K562 (cell line): ENCODE data around the gene SLC9C2. TPM values are rescaled to one million over a fixed set of nuclear protein-coding genes. Genes with fewer than 3 reads are reported as not detected.

Experiments
- ATAC-seq: fragments of 200-7000 bp; cut with Tn5 transposase; 3 replicates; pipeline ENCODE4 v1.9.1; 2020; ENCODE audit warnings: moderate library complexity
- BruUV-seq: library from RNA; stranded (reverse); fragments of 400-500 nt; replicated peaks from 2 replicates; lab custom pipeline; 2021; lab: Mats Ljungman, UMichigan
- CTCF ChIA-PET: fragments of 300-600 bp; formaldehyde crosslinking; extraction: SDS; loops from one replicate; lab custom pipeline; 2021; ENCODE audit warnings: low intra/inter-chr PET ratio; lab: Yijun Ruan, JAX
- POLR2A ChIA-PET: fragments of 300-600, 350-650 bp; sonication (Branson Sonifier 250); formaldehyde crosslinking; extraction: SDS; loops from one replicate; lab custom pipeline; 2021; ENCODE audit warnings: antibody characterized with exemption, inconsistent platforms; lab: Yijun Ruan, JAX
- DNase-seq, 4 experiments: peaks; one replicate each; pipeline versions ENCODE4 v3.0.0 to v3.0.0-alpha.2; 2011 to 2018; ENCODE audit warnings: low spot score in 3 of 4, mixed read lengths in 3 of 4; ENCODE audit errors: extremely low read depth in 1 of 4
- FAIRE-seq: peaks from 2 replicates; lab custom pipeline; 2011; peaks lifted over from hg19 to GRCh38; lab: Jason Lieb, UNC
- H2AFZ ChIP-seq: 2 replicates; pipeline ENCODE4 v1.6.0; 2011; ENCODE audit warnings: low read depth, low read length, control low read depth, inconsistent platforms
- H3K27ac ChIP-seq: fragments of 200-600 bp; 3 replicates; pipeline ENCODE4 v1.8.0; 2011; ENCODE audit warnings: low read depth, mild to moderate bottlenecking, control low read depth, inconsistent platforms, low read length, moderate library complexity, mixed read lengths; ENCODE audit errors: extremely low read depth
- H3K27me3 ChIP-seq, 2 experiments: fragments of 300-600 bp in 1 of 2; 2 replicates in 1 of 2; 3 replicates in 1 of 2; pipeline versions ENCODE4 v1.6.0 to v1.8.0; 2011; ENCODE audit warnings: inconsistent platforms in 2 of 2, low read length in 2 of 2, mild to moderate bottlenecking in 1 of 2, mixed read lengths in 1 of 2, moderate library complexity in 1 of 2; ENCODE audit not compliant: control insufficient read depth in 2 of 2, insufficient read depth in 2 of 2
- H3K36me3 ChIP-seq: fragments of 300-600 bp; 3 replicates; pipeline ENCODE4 v1.8.0; 2011; ENCODE audit warnings: mild to moderate bottlenecking, low read length, inconsistent platforms; ENCODE audit not compliant: control insufficient read depth, insufficient read depth
- H3K4me1 ChIP-seq, 2 experiments: fragments of 200-600 bp in 1 of 2; replicated peaks in 1 of 2; 2 replicates in 1 of 2; 3 replicates in 1 of 2; pipeline versions ENCODE4 v1.5.1 to v1.8.0; 2011; ENCODE audit warnings: inconsistent platforms in 2 of 2, low read length in 2 of 2, mild to moderate bottlenecking in 1 of 2, mixed read lengths in 1 of 2, moderate library complexity in 1 of 2; ENCODE audit not compliant: control insufficient read depth in 2 of 2, insufficient read depth in 2 of 2
- H3K4me2 ChIP-seq: 2 replicates; pipeline ENCODE4 v1.6.1; 2011; ENCODE audit warnings: low read length, control low read depth, inconsistent platforms, mixed read lengths; ENCODE audit not compliant: insufficient read depth
- H3K4me3 ChIP-seq: fragments of 200-600 bp; sonication (generic), shearing (Covaris generic); 2 replicates; pipeline ENCODE4 v1.5.1; 2016; ENCODE audit warnings: control low read depth, inconsistent platforms
- H3K79me2 ChIP-seq: fragments of 200-600 bp; 3 replicates; pipeline ENCODE4 v1.8.0; 2011; ENCODE audit warnings: low read length, inconsistent platforms; ENCODE audit not compliant: control insufficient read depth, insufficient read depth
- H3K9ac ChIP-seq, 2 experiments: 2 replicates each; pipeline versions ENCODE4 v1.6.0 to v1.6.1; 2011; ENCODE audit warnings: low read depth in 2 of 2, low read length in 2 of 2, control low read depth in 1 of 2, inconsistent platforms in 1 of 2, mild to moderate bottlenecking in 1 of 2, mixed read lengths in 1 of 2; ENCODE audit not compliant: insufficient read depth in 1 of 2
- H3K9me1 ChIP-seq: one replicate; pipeline ENCODE4 v1.6.0; 2011; ENCODE audit warnings: inconsistent platforms, mild to moderate bottlenecking, low read length, moderate library complexity; ENCODE audit not compliant: control insufficient read depth, insufficient read depth
- H3K9me3 ChIP-seq: replicated peaks from 2 replicates; pipeline ENCODE4 v1.5.1; 2011; ENCODE audit warnings: low read depth, low read length, inconsistent platforms; ENCODE audit not compliant: control insufficient read depth, insufficient read depth
- H4K20me1 ChIP-seq: replicated peaks from 2 replicates; pipeline ENCODE4 v1.6.1; 2011; ENCODE audit warnings: low read length, inconsistent platforms, mixed read lengths; ENCODE audit not compliant: control insufficient read depth, insufficient read depth
- CREB3 ChIP-seq: fragments of 450-650 bp; conservative IDR thresholded peaks from 2 replicates; pipeline ENCODE4 v1.6.1; 2016; ENCODE audit warnings: missing genetic modification characterization, low read depth, mild to moderate bottlenecking, missing compliant biosample characterization, moderate library complexity
- CREBBP ChIP-seq: IDR thresholded peaks from one replicate; pipeline ENCODE4 v1.6.1; 2012; ENCODE audit warnings: low read depth, mild to moderate bottlenecking, control low read depth, inconsistent platforms, low read length
- CTBP1 ChIP-seq: fragments of 450-650 bp; IDR thresholded peaks from 2 replicates; pipeline ENCODE4 v1.6.1; 2016; ENCODE audit warnings: borderline replicate concordance
- EGR1 ChIP-seq: fragments of 450-650 bp; conservative IDR thresholded peaks from 2 replicates; pipeline ENCODE4 v1.6.1; 2017; ENCODE audit warnings: mild to moderate bottlenecking
- FOXJ2 ChIP-seq: fragments of 200-800 bp; sonication (Bioruptor generic); IDR thresholded peaks from 2 replicates; pipeline ENCODE4 v1.6.1; 2016; ENCODE audit warnings: missing genetic modification characterization, missing compliant biosample characterization
- FUS ChIP-seq: fragments of 200-400 bp; formaldehyde crosslinking; optimal IDR thresholded peaks from 2 replicates; pipeline ENCODE3; 2017; ENCODE audit warnings: low read depth, low read length
- GTF2A2 ChIP-seq: IDR thresholded peaks from 2 replicates; pipeline ENCODE4 v1.6.1; 2016; ENCODE audit warnings: mild to moderate bottlenecking, missing genetic modification characterization, missing compliant biosample characterization
- ILK ChIP-seq: fragments of 450-650 bp; IDR thresholded peaks from 2 replicates; pipeline ENCODE4 v1.6.1; 2016; ENCODE audit warnings: missing genetic modification characterization, low read depth, mild to moderate bottlenecking, missing compliant biosample characterization, moderate library complexity, borderline replicate concordance
- IRF9 ChIP-seq: fragments of 450-650 bp; IDR thresholded peaks from 2 replicates; pipeline ENCODE4 v1.6.1; 2016; ENCODE audit warnings: missing biosample characterization, missing genetic modification characterization
- KLF6 ChIP-seq: fragments of 250-450 bp; sonication (Bioruptor Pico); IDR thresholded peaks from 2 replicates; pipeline ENCODE4 v1.4.0; 2020; ENCODE audit warnings: mild to moderate bottlenecking, moderate library complexity, borderline replicate concordance
- MEF2D ChIP-seq: conservative IDR thresholded peaks from 2 replicates; pipeline ENCODE4 v1.6.1; 2016; ENCODE audit warnings: low read depth, missing genetic modification characterization, missing compliant biosample characterization
- MLLT1 ChIP-seq, 2 experiments: fragments of 450-650 bp; IDR thresholded peaks; 2 replicates each; pipeline ENCODE4 v1.6.1; 2016
- NR2C1 ChIP-seq, 2 experiments: fragments of 450-650 bp; IDR thresholded peaks; 2 replicates each; pipeline ENCODE4 v1.6.1; 2017; ENCODE audit warnings: mild to moderate bottlenecking in 2 of 2, antibody characterized with exemption in 1 of 2, inconsistent platforms in 1 of 2, missing compliant biosample characterization in 1 of 2, missing genetic modification characterization in 1 of 2
- PTRF ChIP-seq: fragments of 450-650 bp; IDR thresholded peaks from 2 replicates; pipeline ENCODE4 v1.6.1; 2016; ENCODE audit warnings: mild to moderate bottlenecking, missing genetic modification characterization, missing compliant biosample characterization
- PTTG1 ChIP-seq: fragments of 450-650 bp; IDR thresholded peaks from 2 replicates; pipeline ENCODE4 v1.6.1; 2016; ENCODE audit warnings: low read depth, mild to moderate bottlenecking, missing genetic modification characterization, missing compliant biosample characterization
- PYGO2 ChIP-seq: fragments of 450-650 bp; IDR thresholded peaks from 2 replicates; pipeline ENCODE4 v1.6.1; 2016; ENCODE audit warnings: mild to moderate bottlenecking, missing genetic modification characterization, moderate library complexity, missing compliant biosample characterization
- RFX1 ChIP-seq: fragments of 450-650 bp; IDR thresholded peaks from 2 replicates; pipeline ENCODE4 v1.6.1; 2016; ENCODE audit warnings: mild to moderate bottlenecking, moderate library complexity
- TAF7 ChIP-seq: fragments of 450-650 bp; IDR thresholded peaks from 2 replicates; pipeline ENCODE4 v1.6.1; 2016; ENCODE audit warnings: missing genetic modification characterization, missing compliant biosample characterization
- ZC3H4 ChIP-seq: sonication (generic); formaldehyde crosslinking; IDR thresholded peaks from 2 replicates; pipeline ENCODE4 v1.9.0; 2021; ENCODE audit warnings: missing genetic modification reagents, borderline replicate concordance
- ZEB2 ChIP-seq: fragments of 450-650 bp; IDR thresholded peaks from 2 replicates; pipeline ENCODE4 v1.6.1; 2016
- ZNF436 ChIP-seq: fragments of 250-450, 450-650 bp; sonication (Bioruptor Pico); formaldehyde crosslinking; IDR thresholded peaks from 2 replicates; pipeline ENCODE4 v1.7.0; 2020; ENCODE audit warnings: mild to moderate bottlenecking
- WGBS: fragments of 100-300 bp; shearing (Covaris generic); methylation state at CpG from one replicate; pipeline ENCODE4 v1.1.6; 2016; ENCODE audit warnings: low coverage, mixed read lengths; ENCODE audit not compliant: insufficient coverage; ENCODE audit errors: missing lambda C conversion rate; 5-methylcytosine and 5-hydroxymethylcytosine counted together
- in situ Hi-C: fragments of 300-500 bp; cut with MboI; formaldehyde crosslinking; loops from 4 replicates; pipeline ENCODE4 v1.15.0; 2018; ENCODE audit warnings: inconsistent platforms, mixed read lengths
- intact Hi-C: fragments of 100-400 bp; cut with micrococcal nuclease; formaldehyde crosslinking; loops from 2 replicates; pipeline ENCODE4 v1.14.2; 2022
- polyA plus RNA-seq, 8 experiments: library from polyadenylated mRNA; depleted of rRNA in 4 of 8; stranded (reverse) in 5 of 8; unstranded in 3 of 8; fragments of >200 nt; fragmentation: Nextera tagmentation in 2 of 8; fragmentation: Illumina TruSeq in 1 of 8; extraction: Ambion mirVana in 2 of 8; extraction: Trizol in 1 of 8; gene quantifications; 2 replicates each; pipeline versions ENCODE4 v1.2.1 to v1.2.3, GENCODE V29; 2011 to 2014; ENCODE audit warnings: inconsistent platforms in 1 of 8, missing spikeins in 1 of 8
- total RNA-seq, 7 experiments: library from RNA; depleted of rRNA in 6 of 7; stranded (reverse); fragments of >200 nt in 6 of 7; fragmentation: Illumina TruSeq in 2 of 7; extraction: Trizol in 2 of 7; gene quantifications; 2 replicates each; pipeline versions ENCODE4 v1.2.1 to v1.2.3, GENCODE V29; 2011 to 2021; ENCODE audit warnings: low replicate concordance in 1 of 7

SLC9C2 gene
- total and polyA plus RNA-seq, 9 of the 15 experiments (the other 6 are each of a cell fraction or from before 2014, with no cell fraction given): 0.11 to 0.22 (median 0.15) TPM; not detected in 5

- DNase-seq (no peak), FAIRE-seq (no peak), ATAC-seq (no peak)
- Histone ChIP-seq H3K9me1 (no peaks in the 10 kb centered on the region), H3K79me2 (no peaks in the 10 kb centered on the region), H3K4me3 (no peak overlapping the region), H3K9me3 (no peaks in the 10 kb centered on the region; the same call in 1 of the 2 replicates), H3K9ac (no peak overlapping the region), H3K4me1 (peaks cover 0 to 10% of the 10 kb centered on the region in 2 experiments; a peak in 2 of 5 replicates), H3K27ac (no peak overlapping the region), H3K36me3 (no peaks in the 10 kb centered on the region), H4K20me1 (no peaks in the 10 kb centered on the region), H3K27me3 (no peaks in the 10 kb centered on the region), H3K4me2 (no peak overlapping the region), H2AFZ (peak overlapping the region; percentile 32)
- POLR2A ChIA-PET: interaction anchor here (0.8 kb wide), 1 partner anchor 9 kb away, joined by 3 read pairs; no protein-coding TSS in a partner anchor
- in situ Hi-C loops (no loop called here), intact Hi-C loops (no loop called here)
- no TSS peak for BruUV-seq
- CTCF ChIA-PET: no interaction called here
- 11% methylated on average over 4 of the region's 4 CpGs for WGBS
- no peak for TF ChIP-seq MLLT1 (IDR thresholded peaks at IDR 0.05)
- peak; percentile 56; the same call in 1 of the 2 replicates for TF ChIP-seq MEF2D (tag)
- TF ChIP-seq KLF6: no peak
- TF ChIP-seq FUS: no peak
- TF ChIP-seq FOXJ2 (tag): no peak
- TF ChIP-seq GTF2A2 (tag): 0 out of 2 replicates have a peak, but pooled peaks have one; percentile 37
- TF ChIP-seq ZC3H4 (CRISPR knock-in tag): no peak
- TF ChIP-seq NR2C1 (IDR thresholded peaks at IDR 0.05): no peak
- peak; percentile 44; the same call in 1 of the 2 replicates for TF ChIP-seq NR2C1 (tag; IDR thresholded peaks at IDR 0.05)
- TF ChIP-seq ZEB2: 0 out of 2 replicates have a peak, but pooled peaks have one; percentile 15
- peak; percentile 64 for TF ChIP-seq PTTG1 (tag)
- TF ChIP-seq ZNF436 (CRISPR knock-in tag): no peak
- TF ChIP-seq ILK (tag): no peak
- TF ChIP-seq RFX1: peak; percentile 78
- TF ChIP-seq IRF9: peak; percentile 73; the same call in 1 of the 2 replicates
- TF ChIP-seq CTBP1: 0 out of 2 replicates have a peak, but pooled peaks have one; percentile 29
- TF ChIP-seq CREBBP: no peak
- peak; percentile 69 for TF ChIP-seq CREB3
- no peak for TF ChIP-seq TAF7 (tag)
- peak; percentile 68; the same call in 1 of the 2 replicates for TF ChIP-seq PYGO2 (tag)
- TF ChIP-seq EGR1: no peak
- peak; percentile 81 for TF ChIP-seq PTRF (tag)
These were observed 103.1 kb downstream of the SLC9C2 start for GRCh38 chr1:173499729-173500128.
